Astrocyte (in vitro differentiated cells and primary cell): Measurements from ENCODE around the gene MMEL1. TPM values are rescaled to one million over a fixed set of nuclear protein-coding genes. Genes with fewer than 3 reads are reported as not detected.

Experiments used
- DNase-seq: peaks from one replicate; pipeline ENCODE4 v3.0.0-alpha.2; 2010; ENCODE audit warnings: low read depth
- FAIRE-seq: peaks from 2 replicates; lab custom pipeline; 2011; peaks lifted over from hg19 to GRCh38; lab: Jason Lieb, UNC
- H2AFZ ChIP-seq: 2 replicates; pipeline ENCODE4 v1.6.0; 2012; ENCODE audit warnings: low read depth, low read length, inconsistent platforms
- H3K27ac ChIP-seq: 2 replicates; pipeline ENCODE4 v1.5.1; 2011; ENCODE audit warnings: low read depth, low read length, inconsistent platforms
- H3K27me3 ChIP-seq: 2 replicates; pipeline ENCODE4 v1.6.0; 2011; ENCODE audit warnings: low read length, inconsistent platforms; ENCODE audit not compliant: insufficient read depth
- H3K36me3 ChIP-seq: 2 replicates; pipeline ENCODE4 v1.5.1; 2011; ENCODE audit warnings: low read length, inconsistent platforms; ENCODE audit not compliant: insufficient read depth
- H3K4me1 ChIP-seq: 2 replicates; pipeline ENCODE4 v1.5.1; 2011; ENCODE audit warnings: low read length, inconsistent platforms; ENCODE audit not compliant: insufficient read depth
- H3K4me2 ChIP-seq: 2 replicates; pipeline ENCODE4 v1.6.0; 2012; ENCODE audit warnings: low read length, inconsistent platforms
- H3K4me3 ChIP-seq: 2 replicates; pipeline ENCODE4 v1.5.1; 2011; ENCODE audit warnings: low read depth, mild to moderate bottlenecking, low read length, inconsistent platforms; ENCODE audit not compliant: insufficient read depth
- H3K79me2 ChIP-seq: 2 replicates; pipeline ENCODE4 v1.6.0; 2012; ENCODE audit warnings: mild to moderate bottlenecking, low read length, inconsistent platforms; ENCODE audit not compliant: insufficient read depth
- H3K9ac ChIP-seq: 2 replicates; pipeline ENCODE4 v1.6.0; 2012; ENCODE audit warnings: mild to moderate bottlenecking, low read length, inconsistent platforms
- H3K9me3 ChIP-seq: 2 replicates; pipeline ENCODE4 v1.5.1; 2012; ENCODE audit warnings: low read depth, mild to moderate bottlenecking, low read length, inconsistent platforms; ENCODE audit not compliant: insufficient read depth
- H4K20me1 ChIP-seq: 2 replicates; pipeline ENCODE4 v1.6.0; 2012; ENCODE audit warnings: low read length, inconsistent platforms; ENCODE audit not compliant: insufficient read depth
- H3K27ac Mint-ChIP-seq: one replicate; pipeline ENCODE4 v1.8.0; 2021; ENCODE audit warnings: mild to moderate bottlenecking, mixed read lengths; ENCODE audit not compliant: unreplicated experiment
- H3K27me3 Mint-ChIP-seq: one replicate; pipeline ENCODE4 v1.8.0; 2021; ENCODE audit warnings: low read depth, mixed read lengths; ENCODE audit not compliant: unreplicated experiment
- H3K36me3 Mint-ChIP-seq: one replicate; pipeline ENCODE4 v1.8.0; 2021; ENCODE audit warnings: low read depth, mixed read lengths; ENCODE audit not compliant: unreplicated experiment
- H3K4me1 Mint-ChIP-seq: one replicate; pipeline ENCODE4 v1.8.0; 2021; ENCODE audit warnings: low read depth, mixed read lengths; ENCODE audit not compliant: unreplicated experiment
- H3K4me3 Mint-ChIP-seq: one replicate; pipeline ENCODE4 v1.8.0; 2021; ENCODE audit warnings: mild to moderate bottlenecking, moderate library complexity, mixed read lengths; ENCODE audit not compliant: unreplicated experiment
- H3K9me3 Mint-ChIP-seq: one replicate; pipeline ENCODE4 v1.8.0; 2021; ENCODE audit warnings: mild to moderate bottlenecking, mixed read lengths; ENCODE audit not compliant: unreplicated experiment
- EZH2 ChIP-seq: IDR thresholded peaks from 2 replicates; pipeline ENCODE4 v1.6.1; 2012; ENCODE audit warnings: mild to moderate bottlenecking, low read length, inconsistent platforms; ENCODE audit not compliant: insufficient read depth
- total RNA-seq: library from RNA; stranded (reverse); gene quantifications from 2 replicates; pipeline ENCODE4 v1.2.1, GENCODE V29; 2021
- TF ChIP-seq, protein P1 (sequence below): IDR thresholded peaks from 2 replicates; pipeline ENCODE4 v1.5.1; 2011; ENCODE audit warnings: low read depth, mild to moderate bottlenecking, inconsistent platforms, low read length, moderate library complexity; ENCODE audit not compliant: insufficient read depth

The MMEL1 gene
- total RNA-seq, 1 donor from 2014 or later = not detected

- Histone ChIP-seq H3K4me1 (peaks cover 37% of the 10 kb centered on the region), H3K4me2 (peak overlapping the region; percentile 69), H3K36me3 (no peaks in the 10 kb centered on the region), H3K27ac (no peak overlapping the region), H3K9ac (peak overlapping the region; percentile 20), H2AFZ (peak overlapping the region; percentile 39), H3K79me2 (no peaks in the 10 kb centered on the region), H3K9me3 (no peaks in the 10 kb centered on the region), H3K27me3 (peaks cover 2% of the 10 kb centered on the region), H3K4me3 (no peak overlapping the region), H4K20me1 (no peaks in the 10 kb centered on the region)
- Mint-ChIP-seq H3K4me1 (no peaks in the 10 kb centered on the region), H3K27ac (no peak overlapping the region), H3K4me3 (no peak overlapping the region), H3K9me3 (no peaks in the 10 kb centered on the region), H3K27me3 (peaks cover 3% of the 10 kb centered on the region), H3K36me3 (no peaks in the 10 kb centered on the region)
- TF ChIP-seq EZH2 = no peak
- TF ChIP-seq, protein P1, sequence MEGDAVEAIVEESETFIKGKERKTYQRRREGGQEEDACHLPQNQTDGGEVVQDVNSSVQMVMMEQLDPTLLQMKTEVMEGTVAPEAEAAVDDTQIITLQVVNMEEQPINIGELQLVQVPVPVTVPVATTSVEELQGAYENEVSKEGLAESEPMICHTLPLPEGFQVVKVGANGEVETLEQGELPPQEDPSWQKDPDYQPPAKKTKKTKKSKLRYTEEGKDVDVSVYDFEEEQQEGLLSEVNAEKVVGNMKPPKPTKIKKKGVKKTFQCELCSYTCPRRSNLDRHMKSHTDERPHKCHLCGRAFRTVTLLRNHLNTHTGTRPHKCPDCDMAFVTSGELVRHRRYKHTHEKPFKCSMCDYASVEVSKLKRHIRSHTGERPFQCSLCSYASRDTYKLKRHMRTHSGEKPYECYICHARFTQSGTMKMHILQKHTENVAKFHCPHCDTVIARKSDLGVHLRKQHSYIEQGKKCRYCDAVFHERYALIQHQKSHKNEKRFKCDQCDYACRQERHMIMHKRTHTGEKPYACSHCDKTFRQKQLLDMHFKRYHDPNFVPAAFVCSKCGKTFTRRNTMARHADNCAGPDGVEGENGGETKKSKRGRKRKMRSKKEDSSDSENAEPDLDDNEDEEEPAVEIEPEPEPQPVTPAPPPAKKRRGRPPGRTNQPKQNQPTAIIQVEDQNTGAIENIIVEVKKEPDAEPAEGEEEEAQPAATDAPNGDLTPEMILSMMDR = no peak
- DNase-seq (peak; percentile 12), FAIRE-seq (no peak)
These were observed 88.5 kb downstream of the MMEL1 start for GRCh38 chr1:2544093-2544874.

DNA sequence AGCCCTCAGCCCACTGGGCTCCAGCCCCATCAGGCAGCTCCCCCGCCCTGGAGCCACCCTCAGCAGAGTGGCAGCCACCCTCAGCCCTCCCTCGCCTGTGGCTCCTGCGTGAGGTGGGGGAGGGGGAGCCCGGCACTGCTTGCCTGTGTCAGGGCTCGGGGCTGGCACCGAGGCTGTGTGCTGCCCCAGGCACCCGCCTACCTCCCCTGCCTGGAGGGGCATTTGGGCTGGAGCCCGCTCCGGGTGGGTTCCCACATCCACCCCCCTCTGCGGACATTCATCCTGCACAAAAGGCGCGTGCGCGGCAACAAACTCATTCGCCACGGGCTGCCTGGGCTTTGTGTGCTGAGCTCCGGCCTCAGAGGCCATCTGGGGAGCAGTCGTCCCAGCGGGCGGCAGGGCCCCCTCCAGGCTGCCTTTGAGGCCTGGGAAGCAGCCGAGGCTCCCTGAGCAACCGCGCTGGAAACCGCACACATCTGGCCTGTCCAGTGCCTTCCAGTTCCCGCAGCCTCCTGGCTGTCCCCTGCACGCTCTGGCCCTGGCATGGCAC lies 89.2 kb downstream of the MMEL1 start:
- H3K4me1 ChIP-seq = peaks cover 37% of the 10 kb centered on the region

More for the DNA sequence above, 89.2 kb downstream of the MMEL1 start:
- peak overlapping the region; percentile 69 for H3K4me2 ChIP-seq
- FAIRE-seq (no peak), DNase-seq (peak; percentile 4)
- no peak overlapping the region for H3K4me3 ChIP-seq
- no peak overlapping the region for H3K9ac ChIP-seq
- H3K36me3 Mint-ChIP-seq = no peaks in the 10 kb centered on the region
- no peak overlapping the region for H3K27ac ChIP-seq
- H3K27me3 ChIP-seq = peaks cover 2% of the 10 kb centered on the region
- no peaks in the 10 kb centered on the region for H3K36me3 ChIP-seq
- no peaks in the 10 kb centered on the region for H3K79me2 ChIP-seq
- TF ChIP-seq, protein P1 = no peak
- no peak for TF ChIP-seq EZH2
- H3K27ac Mint-ChIP-seq = no peak overlapping the region
- peaks cover 10% of the 10 kb centered on the region for H3K27me3 Mint-ChIP-seq
- H4K20me1 ChIP-seq = no peaks in the 10 kb centered on the region
- H3K9me3 ChIP-seq = no peaks in the 10 kb centered on the region
- H3K4me1 Mint-ChIP-seq = no peaks in the 10 kb centered on the region
- H3K4me3 Mint-ChIP-seq = no peak overlapping the region
- no peaks in the 10 kb centered on the region for H3K9me3 Mint-ChIP-seq
- peak overlapping the region; percentile 39 for H2AFZ ChIP-seq
